Measurements from ENCODE around the gene WNT7B. TPM values are rescaled to one million over a fixed set of nuclear protein-coding genes. Genes with fewer than 3 reads are reported as not detected.

WNT7B gene
- total and polyA plus RNA-seq, 8 donors = 0.16 to 1.3 (median 0.71) TPM

GRCh38 chr22:45968003-45968650, 8.8 kb downstream of the WNT7B start:
- FAIRE-seq = no peak
- Histone ChIP-seq H3K4me3 (no peak overlapping the region), H3K4me1 (no peaks in the 10 kb centered on the region), H3K27ac (no peak overlapping the region), H3K9me3 (no peaks in the 10 kb centered on the region), H3K36me3 (no peaks in the 10 kb centered on the region), H3K27me3 (peaks cover 0 to 2% (median 0%) of the 10 kb centered on the region in 4 donors)
- WGBS, 2 donors = 87 to 89% methylated on average over 10 of the region's 10 CpGs
- DNase-seq = no peak
- no peak for ATAC-seq
- intact Hi-C loops (cut with DNase I) = no loop called here
- TF ChIP-seq CTCF (IDR thresholded peaks at IDR 0.05) = no peak

DNA sequence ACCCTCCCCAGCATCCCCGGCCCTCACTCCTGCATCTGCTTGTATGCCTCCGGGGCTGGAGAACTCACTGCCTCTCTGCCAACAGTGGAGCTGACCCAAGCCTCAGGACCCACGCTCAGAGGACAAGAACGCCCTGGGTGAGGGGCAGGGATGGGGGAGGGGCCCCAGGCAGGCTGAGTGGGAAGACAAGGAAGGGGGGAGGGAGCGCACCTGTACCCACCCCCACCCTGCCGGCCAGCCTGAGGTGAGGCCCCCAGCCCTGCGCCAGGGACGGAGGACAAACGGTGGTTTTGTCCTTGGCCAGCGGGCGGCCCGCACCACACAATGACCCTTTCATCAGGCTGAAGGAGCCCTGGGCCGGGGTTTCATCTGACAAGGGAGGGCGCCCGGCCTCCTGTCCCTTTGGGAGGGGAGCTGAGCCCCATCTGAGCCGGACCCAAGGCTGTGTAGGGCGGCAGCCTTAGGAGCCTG, 10.0 kb downstream of the WNT7B start:
- Histone ChIP-seq H3K36me3 (no peaks in the 10 kb centered on the region), H3K27me3 (no peaks in the 10 kb centered on the region), H3K4me1 (no peaks in the 10 kb centered on the region), H3K27ac (no peak overlapping the region), H3K4me3 (no peak overlapping the region), H3K9me3 (no peaks in the 10 kb centered on the region)
- no peak for FAIRE-seq
- peak in 1 of 4 donors; percentile 17 for ATAC-seq
- TF ChIP-seq CTCF (IDR thresholded peaks at IDR 0.05) = no peak
- intact Hi-C loops (cut with DNase I) = no loop called here
- DNase-seq = no peak
- WGBS, 2 donors = 24 to 35% methylated on average over 14 to 17 of the region's 17 CpGs

GRCh38 chr22:45966320-45966894, 10.6 kb downstream of the WNT7B start:
- Histone ChIP-seq H3K27ac (no peak overlapping the region), H3K4me3 (no peak overlapping the region), H3K27me3 (no peaks in the 10 kb centered on the region), H3K4me1 (no peaks in the 10 kb centered on the region), H3K9me3 (no peaks in the 10 kb centered on the region), H3K36me3 (no peaks in the 10 kb centered on the region)
- FAIRE-seq (no peak), DNase-seq (peak in 3 of 6 donors; percentile 37 to 73 (median 57)), ATAC-seq (peak in 3 of 4 donors; percentile 31 to 64 (median 60))
- no peak for TF ChIP-seq CTCF (IDR thresholded peaks at IDR 0.05)
- intact Hi-C loops (cut with DNase I) = no loop called here
- 63 to 67% methylated on average over 19 of the region's 19 CpGs for WGBS, 2 donors

- no peak for TF ChIP-seq CTCF (IDR thresholded peaks at IDR 0.05)
- DNase-seq = no peak
- FAIRE-seq = no peak
- H3K36me3 ChIP-seq = no peaks in the 10 kb centered on the region
- H3K27me3 ChIP-seq = no peaks in the 10 kb centered on the region
- no peak overlapping the region for H3K4me3 ChIP-seq
- no peak for ATAC-seq
- intact Hi-C loops (cut with DNase I) = no loop called here
- no peaks in the 10 kb centered on the region for H3K4me1 ChIP-seq
- no peak overlapping the region for H3K27ac ChIP-seq
- no peaks in the 10 kb centered on the region for H3K9me3 ChIP-seq
- WGBS, 2 donors = 76 to 88% methylated on average over 11 of the region's 11 CpGs
These were observed 11.4 kb downstream of the WNT7B start for GRCh38 chr22:45965563-45965962.

DNA sequence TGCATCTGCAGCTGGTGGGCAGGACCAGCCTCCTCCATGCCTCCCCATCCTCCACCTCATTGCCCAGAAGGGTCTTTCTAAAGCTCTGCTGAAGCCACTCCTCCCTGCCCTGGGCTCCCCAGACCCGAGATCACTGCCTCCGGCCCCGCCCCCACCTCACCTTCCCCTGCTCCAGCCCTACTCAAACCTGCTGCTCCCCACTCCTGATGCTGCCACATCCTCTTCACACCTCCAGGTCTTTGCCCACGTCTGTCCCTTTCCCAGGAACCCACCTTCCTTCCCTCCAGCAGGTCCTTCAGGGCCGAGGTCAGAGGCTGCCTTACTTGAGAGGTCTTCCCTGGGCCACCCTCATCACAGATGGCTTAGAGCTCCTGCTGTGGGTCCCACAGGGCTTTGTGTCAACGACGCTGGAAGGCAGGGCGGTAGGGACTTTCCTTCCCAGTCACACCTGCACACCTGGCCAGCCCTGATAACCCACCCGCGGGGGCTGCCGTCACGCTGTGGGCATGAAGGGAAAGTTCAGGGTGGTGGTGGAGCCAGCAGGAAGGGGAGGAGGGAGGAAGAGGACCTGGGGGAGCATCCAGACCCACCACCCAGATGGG, 11.9 kb downstream of the WNT7B start:
- TF ChIP-seq CTCF (IDR thresholded peaks at IDR 0.05) = no peak
- no peaks in the 10 kb centered on the region for H3K36me3 ChIP-seq
- DNase-seq = no peak
- ATAC-seq = peak in 1 of 4 donors; percentile 36
- no peaks in the 10 kb centered on the region for H3K27me3 ChIP-seq
- no peaks in the 10 kb centered on the region for H3K9me3 ChIP-seq
- no peak overlapping the region for H3K27ac ChIP-seq
- H3K4me3 ChIP-seq = no peak overlapping the region
- intact Hi-C loops (cut with DNase I) = no loop called here
- WGBS, 2 donors = 39 to 58% methylated on average over 12 of the region's 12 CpGs
- no peak for FAIRE-seq
- no peaks in the 10 kb centered on the region for H3K4me1 ChIP-seq

All from pancreas (tissue), 10 donors.